ENCODE data around the gene TMEM179. TPM values are rescaled to one million over a fixed set of nuclear protein-coding genes. Genes with fewer than 3 reads are reported as not detected.

Gene TMEM179
- total and polyA plus RNA-seq, 2 of the 13 experiments (the other 11 are each of a cell fraction or from before 2014, with no cell fraction given), result not detected

DNA sequence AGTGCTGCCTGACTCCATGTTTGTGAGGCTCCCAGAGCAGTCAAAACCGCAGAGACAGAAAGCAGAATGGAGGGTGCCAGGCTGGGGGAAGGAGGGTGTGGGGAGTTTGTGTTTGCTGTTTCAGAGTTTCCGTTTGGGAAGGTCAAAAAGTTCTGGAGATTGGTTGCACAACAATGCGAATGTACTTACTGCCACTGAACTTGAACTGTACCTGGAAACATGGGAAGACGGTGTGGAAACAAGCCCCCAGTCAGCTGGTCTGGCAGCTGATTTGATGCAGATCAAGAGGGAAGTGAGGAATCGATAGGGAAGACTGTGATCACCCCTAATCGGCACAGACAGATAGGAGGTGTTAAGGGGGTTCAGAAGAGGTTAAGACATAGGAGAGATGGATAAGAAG lies 49.5 kb upstream of the TMEM179 start (continued):
- no peak for TF ChIP-seq CCAR2 (optimal IDR thresholded peaks at IDR 0.05; ENCODE audit: low read depth, low read length)
- no peak for TF ChIP-seq ZNF430 (CRISPR knock-in tag; IDR thresholded peaks at IDR 0.05)
- TF ChIP-seq PHF8 (CRISPR knock-in tag; IDR thresholded peaks at IDR 0.05), result no peak
- 0 out of 2 replicates have a peak, but pooled peaks have one; percentile 27 for TF ChIP-seq ZFP1 (CRISPR knock-in tag; IDR thresholded peaks at IDR 0.05)
- TF ChIP-seq NONO (IDR thresholded peaks at IDR 0.05), result no peak
- no peak for TF ChIP-seq NONO (CRISPR knock-in tag; conservative IDR thresholded peaks at IDR 0.05)
- peak; percentile 68 for TF ChIP-seq ZNF501 (CRISPR knock-in tag; IDR thresholded peaks at IDR 0.05)
- TF ChIP-seq MED1 (CRISPR knock-in tag; IDR thresholded peaks at IDR 0.05), result peak; percentile 75
- TF ChIP-seq ZNF562 (CRISPR knock-in tag; IDR thresholded peaks at IDR 0.05; ENCODE audit: borderline replicate concordance), result no peak
- no peak for TF ChIP-seq ZSCAN21 (CRISPR knock-in tag; IDR thresholded peaks at IDR 0.05; ENCODE audit: borderline replicate concordance)
- TF ChIP-seq HIVEP1 (CRISPR knock-in tag; IDR thresholded peaks at IDR 0.05), result 0 out of 2 replicates have a peak, but pooled peaks have one; percentile 15
- TF ChIP-seq, protein P1, sequence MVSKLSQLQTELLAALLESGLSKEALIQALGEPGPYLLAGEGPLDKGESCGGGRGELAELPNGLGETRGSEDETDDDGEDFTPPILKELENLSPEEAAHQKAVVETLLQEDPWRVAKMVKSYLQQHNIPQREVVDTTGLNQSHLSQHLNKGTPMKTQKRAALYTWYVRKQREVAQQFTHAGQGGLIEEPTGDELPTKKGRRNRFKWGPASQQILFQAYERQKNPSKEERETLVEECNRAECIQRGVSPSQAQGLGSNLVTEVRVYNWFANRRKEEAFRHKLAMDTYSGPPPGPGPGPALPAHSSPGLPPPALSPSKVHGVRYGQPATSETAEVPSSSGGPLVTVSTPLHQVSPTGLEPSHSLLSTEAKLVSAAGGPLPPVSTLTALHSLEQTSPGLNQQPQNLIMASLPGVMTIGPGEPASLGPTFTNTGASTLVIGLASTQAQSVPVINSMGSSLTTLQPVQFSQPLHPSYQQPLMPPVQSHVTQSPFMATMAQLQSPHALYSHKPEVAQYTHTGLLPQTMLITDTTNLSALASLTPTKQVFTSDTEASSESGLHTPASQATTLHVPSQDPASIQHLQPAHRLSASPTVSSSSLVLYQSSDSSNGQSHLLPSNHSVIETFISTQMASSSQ (IDR thresholded peaks at IDR 0.05; ENCODE audit: low read depth), result no peak
- TF ChIP-seq, protein P1 (CRISPR knock-in tag; IDR thresholded peaks at IDR 0.05; ENCODE audit: borderline replicate concordance), result peak; percentile 48; the same call in 1 of the 2 replicates
- peak; percentile 85; the same call in 1 of the 2 replicates for TF ChIP-seq HNF1B (CRISPR knock-in tag; IDR thresholded peaks at IDR 0.05)
- no peak for TF ChIP-seq TERF1 (CRISPR knock-in tag; IDR thresholded peaks at IDR 0.05)
- no peak for TF ChIP-seq ARID3A (IDR thresholded peaks at IDR 0.05; ENCODE audit: low read depth, low read length)
- TF ChIP-seq, protein P2, sequence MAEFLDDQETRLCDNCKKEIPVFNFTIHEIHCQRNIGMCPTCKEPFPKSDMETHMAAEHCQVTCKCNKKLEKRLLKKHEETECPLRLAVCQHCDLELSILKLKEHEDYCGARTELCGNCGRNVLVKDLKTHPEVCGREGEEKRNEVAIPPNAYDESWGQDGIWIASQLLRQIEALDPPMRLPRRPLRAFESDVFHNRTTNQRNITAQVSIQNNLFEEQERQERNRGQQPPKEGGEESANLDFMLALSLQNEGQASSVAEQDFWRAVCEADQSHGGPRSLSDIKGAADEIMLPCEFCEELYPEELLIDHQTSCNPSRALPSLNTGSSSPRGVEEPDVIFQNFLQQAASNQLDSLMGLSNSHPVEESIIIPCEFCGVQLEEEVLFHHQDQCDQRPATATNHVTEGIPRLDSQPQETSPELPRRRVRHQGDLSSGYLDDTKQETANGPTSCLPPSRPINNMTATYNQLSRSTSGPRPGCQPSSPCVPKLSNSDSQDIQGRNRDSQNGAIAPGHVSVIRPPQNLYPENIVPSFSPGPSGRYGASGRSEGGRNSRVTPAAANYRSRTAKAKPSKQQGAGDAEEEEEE (CRISPR knock-in tag; IDR thresholded peaks at IDR 0.05; ENCODE audit: borderline replicate concordance), result no peak
- peak; percentile 87 for TF ChIP-seq MEF2D (CRISPR knock-in tag; IDR thresholded peaks at IDR 0.05)
- TF ChIP-seq ZNF605 (CRISPR knock-in tag; IDR thresholded peaks at IDR 0.05), result 0 out of 2 replicates have a peak, but pooled peaks have one; percentile 35
- no peak for TF ChIP-seq TOPORS (CRISPR knock-in tag; IDR thresholded peaks at IDR 0.05)
- TF ChIP-seq CBX1 (IDR thresholded peaks at IDR 0.05; ENCODE audit: low read depth), result peak; percentile 23

All from HepG2 (cell line).